ENCODE results near the gene POLK.
"Not testable (repeated sequence)": the region's sequence is repeated elsewhere in the genome, so short reads cannot be mapped to it uniquely, and the experiment has no call there.

The POLK gene

GRCh38 chr5:75510836-75511434 lies 756 bp upstream of the POLK start:
- DNase-seq = no peak

- DNase-seq = no peak
Measured at GRCh38 chr5:75512383-75513074, 838 bp downstream of the POLK start.

GRCh38 chr5:75513841-75514240 lies 2.1 kb downstream of the POLK start:
- DNase-seq = no peak

- DNase-seq = no peak
Measured at GRCh38 chr5:75514323-75514722, 2.6 kb downstream of the POLK start.

- DNase-seq = no peak
Measured at GRCh38 chr5:75519761-75520160, 8.1 kb downstream of the POLK start.

- DNase-seq = no peak
Measured at GRCh38 chr5:75521195-75521594, 9.5 kb downstream of the POLK start.

GRCh38 chr5:75522025-75522424 lies 10.3 kb downstream of the POLK start:
- no peak for DNase-seq

GRCh38 chr5:75522542-75522941 lies 10.9 kb downstream of the POLK start:
- DNase-seq = no peak

- DNase-seq = no peak
Measured at GRCh38 chr5:75523275-75523674, 11.6 kb downstream of the POLK start.

- DNase-seq = no peak
Measured at GRCh38 chr5:75524071-75524470, 12.4 kb downstream of the POLK start.

- DNase-seq = no peak
Measured at GRCh38 chr5:75524591-75524990, 12.9 kb downstream of the POLK start.

GRCh38 chr5:75525344-75525743 lies 13.7 kb downstream of the POLK start:
- no peak for DNase-seq

- no peak for DNase-seq
Measured at GRCh38 chr5:75526070-75526469, 14.4 kb downstream of the POLK start.

- no peak for DNase-seq
Measured at GRCh38 chr5:75529185-75529584, 17.5 kb downstream of the POLK start.

GRCh38 chr5:75532190-75532589 lies 20.5 kb downstream of the POLK start:
- no peak for DNase-seq

GRCh38 chr5:75533716-75534115 lies 22.0 kb downstream of the POLK start:
- not testable (repeated sequence) for DNase-seq

- DNase-seq = no peak
Measured at GRCh38 chr5:75534734-75535133, 23.0 kb downstream of the POLK start.

- no peak for DNase-seq
Measured at GRCh38 chr5:75536147-75536546, 24.5 kb downstream of the POLK start.

- DNase-seq = no peak
Measured at GRCh38 chr5:75536694-75537360, 25.1 kb downstream of the POLK start.

- DNase-seq = no peak
Measured at GRCh38 chr5:75538211-75538610, 26.5 kb downstream of the POLK start.

- DNase-seq = no peak
Measured at GRCh38 chr5:75545131-75545530, 33.4 kb downstream of the POLK start.

GRCh38 chr5:75546830-75547229 lies 35.1 kb downstream of the POLK start:
- no peak for DNase-seq

GRCh38 chr5:75547812-75548211 lies 36.1 kb downstream of the POLK start:
- no peak for DNase-seq

GRCh38 chr5:75550597-75550996 lies 38.9 kb downstream of the POLK start:
- no peak for DNase-seq

Measured in NCI-H1694 (cell line).